ENCODE data around the gene TPM2.

The TPM2 gene

DNA sequence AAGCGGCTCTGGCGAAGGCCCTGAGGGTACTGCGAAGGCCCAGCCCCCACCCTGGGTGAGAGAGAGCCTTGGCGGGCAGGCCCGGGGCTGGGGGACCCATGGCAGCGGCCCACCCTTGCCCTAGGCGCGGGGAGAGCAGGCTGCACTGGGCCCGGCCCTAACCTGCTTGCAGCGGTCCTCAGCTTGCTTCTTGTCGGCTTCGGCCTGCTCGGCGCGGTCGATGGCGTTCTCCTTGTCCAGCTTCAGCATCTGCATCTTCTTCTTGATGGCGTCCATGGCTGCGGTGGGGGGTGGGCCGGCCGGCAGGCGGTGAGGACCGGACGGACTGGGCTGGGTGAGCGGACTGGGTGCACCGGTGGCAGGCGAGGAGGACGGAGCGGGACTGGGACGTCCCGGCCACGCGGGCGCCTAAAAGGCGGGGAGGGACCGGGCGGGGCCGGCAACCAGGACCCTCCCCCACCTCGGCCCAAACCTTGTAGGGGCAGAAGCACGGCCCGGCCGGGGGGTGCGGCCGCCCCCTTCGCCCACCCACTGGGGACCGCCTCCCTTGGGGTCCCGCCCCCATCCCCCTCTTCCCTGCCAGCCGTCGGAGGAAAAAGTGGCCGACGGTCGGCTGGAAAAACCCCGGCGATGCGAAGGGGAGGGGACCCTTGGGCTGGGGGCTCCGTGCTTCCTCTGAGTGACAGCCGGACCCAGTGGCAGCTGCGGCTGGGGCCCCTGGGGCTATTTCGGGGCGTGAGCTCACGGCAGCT lies at the start of gene TPM2:
Gene TPM2 (minus strand): TSS at position 384 of the 752 bp plus-strand sequence. CDS start 108 bp downstream, at position 276.
- no peak for DNase-seq

DNA sequence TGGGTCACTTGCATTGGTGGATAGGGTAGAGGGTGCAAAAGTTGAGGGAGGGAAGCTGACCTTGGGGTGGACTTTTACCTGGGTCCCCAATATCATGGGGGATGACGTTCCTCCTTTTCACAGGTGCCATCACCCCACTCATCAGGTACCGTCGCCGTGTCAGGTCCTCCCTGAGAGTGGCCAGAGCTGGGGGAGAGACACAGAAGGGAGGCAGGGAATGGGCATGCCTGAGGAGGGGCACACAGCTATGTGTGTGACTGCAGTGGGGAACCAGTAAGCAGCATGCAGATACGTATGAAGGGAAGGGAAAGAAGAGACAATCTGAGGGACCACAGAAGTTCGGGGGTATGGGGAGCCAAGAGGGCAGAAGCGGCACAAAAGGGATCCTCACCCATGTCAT lies 49.2 kb upstream of the TPM2 start:
- no peak for DNase-seq

DNA sequence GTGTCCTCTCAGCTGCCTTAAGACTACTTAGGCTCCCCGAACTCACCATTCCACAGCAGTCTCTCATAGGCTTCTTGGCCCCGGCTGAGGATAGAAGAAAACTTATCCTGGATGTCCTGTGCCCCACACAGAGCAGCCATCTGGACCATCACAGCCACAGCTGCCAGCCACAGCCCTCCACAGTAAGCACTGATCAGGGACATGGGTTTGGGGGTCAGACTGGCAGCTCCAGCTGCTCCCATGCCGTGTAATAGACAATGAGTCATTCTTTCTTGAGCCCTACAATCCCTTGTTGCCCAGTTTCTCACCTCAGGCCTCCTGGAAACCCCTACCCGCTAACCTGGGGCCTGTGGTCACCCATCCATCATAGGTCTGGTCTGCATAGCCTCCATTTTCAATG lies 48.5 kb upstream of the TPM2 start:
- no peak for DNase-seq

DNA sequence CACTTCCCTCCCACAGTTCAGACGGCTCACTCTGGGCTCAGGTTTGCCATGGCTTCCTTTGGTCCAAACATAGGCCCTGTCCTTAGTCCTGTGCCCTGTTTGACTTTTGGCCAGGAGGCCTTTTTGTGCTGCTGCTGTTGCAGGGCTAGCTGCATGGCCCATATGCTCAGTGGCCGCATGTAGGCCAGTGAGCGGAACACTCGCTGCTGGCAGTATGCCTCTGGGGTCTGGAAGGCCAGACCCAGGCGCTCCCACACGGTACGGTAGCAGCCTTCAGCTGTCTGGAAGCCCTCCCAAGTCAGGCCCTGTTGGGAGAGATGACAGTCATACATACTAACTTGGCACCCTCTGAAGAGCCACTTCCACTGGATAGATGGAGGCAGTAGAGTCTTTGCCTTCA lies 47.4 kb upstream of the TPM2 start:
- DNase-seq = no peak

DNA sequence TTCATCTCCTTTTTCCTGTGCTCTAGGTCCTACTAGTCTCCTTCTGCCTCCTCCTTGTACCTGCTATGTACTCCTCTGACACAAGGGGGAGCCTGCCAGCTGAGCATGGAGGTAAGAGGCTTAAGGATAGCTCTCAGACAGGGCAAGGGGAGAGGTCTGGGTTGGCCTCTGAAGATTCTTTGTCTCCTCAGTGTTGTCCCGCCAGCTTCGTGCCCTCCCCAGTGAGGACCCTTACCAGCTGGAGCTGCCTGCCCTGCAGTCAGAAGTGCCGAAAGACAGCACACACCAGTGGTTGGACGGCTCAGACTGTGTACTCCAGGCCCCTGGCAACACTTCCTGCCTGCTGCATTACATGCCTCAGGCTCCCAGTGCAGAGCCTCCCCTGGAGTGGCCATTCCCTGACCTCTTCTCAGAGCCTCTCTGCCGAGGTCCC lies 46.5 kb upstream of the TPM2 start:
- DNase-seq = peak; percentile 67

DNA sequence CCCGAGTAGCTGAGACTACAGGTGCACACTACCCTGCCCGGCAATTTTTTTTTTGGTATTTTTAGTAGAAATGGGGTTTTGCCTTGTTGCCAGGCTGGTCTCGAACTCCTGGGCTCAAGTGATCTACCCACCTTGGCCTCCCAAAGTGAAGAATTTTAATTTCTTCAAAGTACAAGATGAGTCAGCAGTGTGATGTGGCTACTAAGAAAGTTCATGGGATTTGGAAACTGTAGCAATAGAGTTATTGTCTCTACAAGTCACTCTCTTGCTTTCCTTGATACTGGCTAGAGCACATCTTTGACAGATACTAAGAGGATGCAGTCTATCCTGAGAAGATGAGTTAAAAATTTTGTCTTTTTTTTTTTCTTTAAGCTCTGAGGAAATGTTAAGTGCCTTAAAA lies 44.4 kb upstream of the TPM2 start:
- DNase-seq = no peak

DNA sequence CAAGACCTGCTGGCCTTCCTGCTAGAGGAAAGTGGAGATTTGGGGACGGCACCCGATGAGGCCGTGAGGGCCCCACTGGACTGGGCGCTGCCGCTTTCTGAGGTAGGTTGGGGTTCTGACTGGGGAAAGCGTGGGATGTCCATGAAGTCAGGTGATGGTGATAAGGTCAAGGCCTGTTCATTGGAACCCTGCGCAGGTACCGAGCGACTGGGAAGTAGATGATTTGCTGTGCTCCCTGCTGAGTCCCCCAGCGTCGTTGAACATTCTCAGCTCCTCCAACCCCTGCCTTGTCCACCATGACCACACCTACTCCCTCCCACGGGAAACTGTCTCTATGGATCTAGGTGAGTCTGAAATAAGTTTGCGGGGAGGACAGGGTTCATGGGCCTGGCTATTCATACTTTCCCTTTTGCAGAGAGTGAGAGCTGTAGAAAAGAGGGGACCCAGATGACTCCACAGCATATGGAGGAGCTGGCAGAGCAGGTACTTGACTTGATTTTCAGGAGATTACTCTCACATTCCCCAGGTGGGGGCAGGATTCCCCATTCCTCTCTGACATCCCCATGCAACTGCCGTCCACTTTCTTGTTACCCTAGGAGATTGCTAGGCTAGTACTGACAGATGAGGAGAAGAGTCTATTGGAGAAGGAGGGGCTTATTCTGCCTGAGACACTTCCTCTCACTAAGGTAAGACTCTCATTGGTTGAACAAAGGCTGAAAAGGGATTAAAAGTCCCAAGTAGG lies 43.2 kb upstream of the TPM2 start:
- DNase-seq = peak; percentile 32

DNA sequence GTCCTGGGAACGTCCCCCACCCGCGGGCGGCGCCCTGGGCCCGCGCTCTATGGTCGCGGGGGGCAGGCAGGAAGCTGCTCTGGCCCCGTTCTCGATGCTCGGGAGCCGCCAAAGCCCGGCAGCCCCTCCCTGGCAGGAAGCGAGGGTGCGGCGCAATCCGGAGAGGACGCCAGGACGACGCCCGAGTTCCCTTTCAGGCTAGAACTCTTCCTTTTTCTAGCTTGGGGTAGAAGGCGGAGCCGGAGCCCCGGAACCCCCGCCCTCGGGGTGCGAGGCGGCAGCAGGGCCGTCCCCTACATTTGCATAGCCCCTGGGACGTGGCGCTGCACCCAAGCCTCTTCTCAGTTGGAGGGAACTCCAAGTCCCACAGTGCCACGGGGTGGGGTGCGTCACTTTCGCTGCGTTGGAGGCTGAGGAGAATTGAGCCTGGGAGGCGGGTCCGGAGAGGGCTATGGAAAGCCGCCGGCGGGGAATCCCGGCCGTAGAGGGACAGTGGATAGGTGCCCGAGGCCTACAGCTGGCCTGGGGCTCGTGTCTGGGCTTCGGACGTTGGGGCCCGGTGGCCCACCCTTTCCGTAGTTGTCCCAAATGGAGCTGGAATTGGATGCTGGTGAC lies 42.6 kb upstream of the TPM2 start, which contains the start of the genes CREB3 and TLN1:
Gene CREB3 (plus strand): TSS at position 482 of the 615 bp plus-strand sequence. CDS start 107 bp downstream, at position 589.
Gene TLN1 (minus strand): TSS at position 11 of the 615 bp plus-strand sequence. CDS start 6,501 bp downstream, outside the sequence.
- peak; percentile 98 for DNase-seq

DNA sequence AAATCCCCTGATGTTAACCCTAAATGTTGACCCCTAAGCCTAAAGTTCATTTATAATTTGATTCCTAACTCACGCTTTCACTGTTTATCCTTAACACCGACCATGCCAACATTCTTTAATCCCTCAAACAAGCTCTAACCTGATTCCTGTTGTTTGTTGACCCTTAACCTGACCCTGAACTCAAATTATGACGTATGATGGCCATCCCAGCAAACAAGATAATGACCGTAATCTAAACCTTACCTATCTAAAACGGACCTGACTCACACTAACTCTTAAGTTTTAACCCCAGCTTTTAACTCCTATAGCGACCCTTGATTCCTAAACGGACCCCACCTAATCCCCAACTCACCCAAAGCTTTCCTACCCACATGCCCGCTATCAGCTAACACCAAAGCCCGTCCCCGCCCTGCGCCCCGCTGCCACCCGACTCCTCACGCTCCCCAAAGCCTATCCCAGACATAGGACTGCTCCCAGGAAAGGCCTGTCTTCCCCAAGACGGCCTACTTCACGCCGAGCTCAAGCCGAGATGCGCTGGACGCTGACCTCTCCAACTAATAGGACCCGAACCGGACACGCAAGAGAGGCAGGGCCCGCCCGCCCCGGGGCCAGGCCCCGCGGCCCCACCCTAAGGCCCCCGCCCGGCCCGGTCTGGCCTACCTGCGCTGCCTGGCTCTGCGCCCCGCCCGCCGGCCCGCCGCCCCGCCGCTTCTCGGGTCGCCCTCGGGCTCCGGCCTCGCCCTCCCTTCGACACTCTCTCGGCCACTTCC lies 41.9 kb upstream of the TPM2 start:
- no peak for DNase-seq

DNA sequence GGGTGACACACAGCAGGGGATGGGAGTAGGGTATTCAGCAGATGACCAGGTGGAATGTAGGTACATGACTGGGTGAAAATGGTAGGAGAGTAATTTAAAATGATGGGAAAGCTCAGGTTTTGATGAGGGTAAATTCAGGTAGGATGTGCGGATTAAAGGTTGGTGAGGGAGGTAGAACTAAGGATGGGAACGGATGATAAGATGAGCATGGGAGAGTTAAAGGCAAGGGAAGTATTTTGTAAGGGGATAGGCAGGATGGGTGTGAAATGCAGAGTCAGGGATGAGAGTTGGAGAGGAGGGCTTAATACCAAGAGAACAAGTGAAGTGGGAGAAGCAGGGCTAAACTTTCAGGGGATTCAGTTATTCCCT lies 40.7 kb upstream of the TPM2 start:
- DNase-seq = no peak

DNA sequence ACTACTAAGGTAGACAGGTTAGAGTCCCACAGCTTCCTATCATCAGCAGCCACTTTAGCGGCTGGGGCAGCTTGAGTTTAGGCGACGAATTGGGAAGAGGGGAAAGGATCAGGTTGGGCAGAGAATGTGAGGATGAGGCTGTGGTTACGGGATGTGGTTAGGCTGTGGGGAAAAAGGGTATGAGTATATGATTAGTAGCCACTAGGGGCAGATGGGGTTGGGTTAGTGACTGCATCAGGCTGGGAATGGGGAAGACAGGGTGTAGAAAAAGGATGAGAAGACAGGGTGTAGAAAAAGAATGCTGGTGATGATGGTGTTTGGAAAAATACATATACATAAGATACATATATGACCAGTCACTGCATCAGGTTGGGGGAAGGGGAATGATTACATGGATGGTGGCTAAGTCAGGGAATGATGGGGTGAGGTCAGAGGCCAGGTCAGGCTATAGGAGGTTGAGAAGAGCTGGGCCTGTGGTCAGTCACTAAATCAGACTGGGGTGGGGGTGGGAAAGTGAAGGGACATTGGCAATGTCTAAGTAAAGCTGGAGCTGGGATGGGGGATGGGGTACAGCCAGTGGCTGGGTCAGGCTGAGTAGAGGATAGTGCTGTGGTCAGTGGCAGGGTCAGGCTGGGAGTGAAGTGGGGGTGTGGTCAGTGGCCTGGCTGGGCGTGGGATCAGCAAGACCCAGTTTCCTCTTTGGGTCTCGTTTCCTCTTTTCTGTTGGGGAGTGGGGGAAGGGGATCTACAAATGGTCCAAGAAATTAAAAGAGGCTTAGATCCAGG lies 40.2 kb upstream of the TPM2 start:
- DNase-seq = peak; percentile 20

DNA sequence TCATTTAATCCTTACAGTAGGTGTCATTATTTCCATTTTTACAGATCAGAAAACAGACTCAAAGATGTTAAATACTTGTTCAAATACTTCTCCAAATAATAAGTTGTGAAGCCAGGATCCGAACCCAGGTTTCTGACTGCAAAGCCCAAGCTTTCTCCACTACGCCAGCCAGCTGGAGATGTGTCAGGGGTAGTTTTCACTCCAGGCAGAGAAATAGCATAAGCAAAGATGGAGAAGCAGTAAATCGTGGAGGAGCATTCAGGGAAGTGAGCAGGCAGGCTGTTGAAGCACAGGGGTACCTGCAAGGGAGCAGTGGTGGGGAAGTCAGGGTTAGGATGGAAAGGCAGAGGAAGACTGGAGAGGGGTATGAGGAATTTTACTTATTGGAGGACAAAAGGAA lies 39.4 kb upstream of the TPM2 start:
- no peak for DNase-seq

DNA sequence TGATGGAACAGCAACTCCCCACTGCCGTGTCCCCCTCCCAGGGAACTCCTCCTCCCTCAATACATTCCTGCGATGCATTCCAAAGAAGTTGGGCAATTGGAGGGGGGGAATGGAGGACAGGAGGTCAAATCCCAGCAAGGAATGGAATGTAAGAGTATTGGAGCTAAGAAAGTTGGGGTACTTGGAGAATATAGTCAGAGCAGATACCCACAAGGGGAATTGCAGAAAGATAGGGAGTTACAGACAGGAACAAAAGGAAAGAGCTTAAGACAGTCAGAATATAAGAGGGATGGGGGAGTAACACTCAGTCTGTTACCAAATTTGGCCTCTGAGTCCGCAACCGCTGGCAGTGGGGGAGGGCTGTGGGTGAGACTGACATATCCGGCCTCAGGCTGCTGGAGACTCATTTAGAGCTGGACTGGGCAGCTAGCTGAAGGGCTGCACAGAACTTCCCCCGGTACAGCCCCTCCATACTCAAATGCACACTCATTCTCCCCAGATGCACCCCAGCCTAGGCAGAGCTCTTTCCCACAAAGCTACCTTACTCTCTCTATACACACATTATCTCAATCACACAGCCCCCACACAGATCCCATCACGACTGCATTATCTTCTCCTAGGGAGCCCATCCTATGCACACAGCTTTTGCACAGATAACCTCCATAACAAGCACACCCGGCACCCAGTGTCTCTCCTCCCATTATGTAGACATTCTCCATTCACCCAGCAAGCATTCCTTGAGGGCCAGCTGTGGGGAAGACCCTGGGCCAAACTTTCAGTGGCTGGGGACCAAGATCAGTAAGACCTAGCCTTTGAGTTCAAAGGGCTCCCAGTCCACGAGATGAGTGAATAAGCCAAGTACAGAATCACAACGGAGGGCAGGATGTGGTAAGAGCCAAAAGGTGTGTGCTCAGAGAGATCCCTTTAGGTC lies 38.6 kb upstream of the TPM2 start:
- peak; percentile 31 for DNase-seq

DNA sequence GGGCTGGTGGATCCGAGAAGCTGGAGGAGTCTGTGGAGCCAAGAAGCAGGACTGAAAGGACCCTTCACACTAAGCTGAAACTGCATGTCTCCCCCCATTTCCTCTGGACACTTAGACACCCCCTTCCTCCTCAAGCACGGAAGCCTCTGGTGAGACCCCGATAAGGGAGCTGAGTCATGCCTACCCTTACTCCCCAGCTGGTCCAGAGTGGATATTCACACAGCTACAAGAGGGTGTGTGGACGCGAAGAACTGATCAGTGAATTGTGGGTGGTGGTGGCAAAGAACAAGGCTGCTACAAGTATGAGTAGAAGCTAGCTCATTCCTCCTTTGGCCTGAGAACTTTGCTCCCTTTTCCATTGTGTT lies 37.9 kb upstream of the TPM2 start:
- no peak for DNase-seq

DNA sequence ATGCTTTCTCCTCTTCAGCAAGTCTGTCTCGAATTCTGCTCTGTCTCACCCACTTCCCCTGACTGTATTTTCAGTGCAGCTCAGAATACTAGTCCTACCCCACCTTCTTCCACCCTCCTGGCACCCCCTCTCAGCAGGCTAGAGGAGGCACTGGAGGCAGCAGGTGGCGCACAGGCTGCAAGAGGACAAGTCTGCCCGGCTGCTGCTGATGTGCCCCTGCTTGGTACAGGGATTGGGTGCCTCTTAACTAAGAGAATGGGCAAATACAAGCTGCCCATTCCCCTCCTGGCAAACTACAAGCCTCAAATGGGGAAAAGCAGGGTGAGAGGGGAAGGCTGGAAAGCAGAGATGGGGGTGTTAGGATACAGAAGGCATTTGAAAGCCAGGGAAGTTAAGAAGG lies 37.2 kb upstream of the TPM2 start:
- DNase-seq = peak; percentile 19

DNA sequence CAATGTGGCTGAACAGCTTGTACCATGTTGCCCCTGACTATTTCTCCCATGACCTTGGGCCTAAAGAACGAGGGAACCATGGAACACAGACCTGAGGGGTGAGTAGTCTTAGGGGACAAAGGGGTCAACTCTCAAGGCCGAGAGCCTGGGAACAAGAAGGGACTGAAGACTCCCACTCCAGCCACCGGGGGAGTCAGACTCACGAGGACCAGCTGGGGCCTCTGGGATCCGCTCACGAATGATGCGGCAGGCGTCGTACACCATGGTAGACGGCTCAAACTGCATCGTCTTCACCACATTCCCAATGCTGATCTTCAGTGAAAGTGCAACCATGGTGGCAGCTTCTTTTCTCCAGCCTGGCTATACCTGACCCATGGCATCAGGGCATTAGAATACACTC lies 35.6 kb upstream of the TPM2 start:
- DNase-seq = no peak

DNA sequence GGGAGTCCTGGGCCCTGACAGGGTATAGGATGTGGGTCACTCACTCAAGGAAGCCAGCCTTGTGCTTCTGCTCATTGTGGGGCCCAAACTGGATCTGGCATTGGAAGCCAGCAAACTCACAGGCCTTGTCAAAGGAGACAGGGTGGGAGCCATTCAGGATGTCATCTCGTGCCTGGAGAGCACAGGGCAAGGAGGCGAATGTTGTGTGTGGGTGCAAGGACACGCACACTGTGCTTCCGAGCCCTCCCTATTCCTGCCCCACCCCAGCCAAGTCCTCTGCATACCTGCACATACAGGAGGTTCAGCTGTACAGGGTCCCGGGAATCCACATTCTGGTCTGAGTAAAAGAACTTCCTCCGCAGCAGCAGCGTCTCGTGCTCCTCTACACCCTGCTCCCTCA lies 34.2 kb upstream of the TPM2 start:
- no peak for DNase-seq

DNA sequence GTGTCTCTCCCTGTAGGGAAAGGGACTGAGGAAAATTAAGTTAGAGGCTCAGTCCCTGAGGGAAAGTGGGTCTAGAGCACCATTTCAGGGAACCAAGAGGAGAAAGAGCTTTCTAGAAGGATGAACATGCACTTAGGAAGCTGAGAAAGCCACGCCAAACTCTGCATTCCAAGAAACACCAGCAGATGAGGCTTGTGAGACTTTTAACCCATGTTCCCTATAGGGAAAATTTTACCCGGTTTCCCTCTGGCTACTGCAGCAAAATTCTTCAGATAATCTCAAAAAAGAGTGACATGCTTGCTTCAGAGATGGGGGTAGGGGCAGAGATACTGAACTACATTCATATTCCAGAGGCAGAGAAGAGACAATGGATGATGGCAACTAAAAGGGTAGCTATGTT lies 33.7 kb upstream of the TPM2 start:
- no peak for DNase-seq

DNA sequence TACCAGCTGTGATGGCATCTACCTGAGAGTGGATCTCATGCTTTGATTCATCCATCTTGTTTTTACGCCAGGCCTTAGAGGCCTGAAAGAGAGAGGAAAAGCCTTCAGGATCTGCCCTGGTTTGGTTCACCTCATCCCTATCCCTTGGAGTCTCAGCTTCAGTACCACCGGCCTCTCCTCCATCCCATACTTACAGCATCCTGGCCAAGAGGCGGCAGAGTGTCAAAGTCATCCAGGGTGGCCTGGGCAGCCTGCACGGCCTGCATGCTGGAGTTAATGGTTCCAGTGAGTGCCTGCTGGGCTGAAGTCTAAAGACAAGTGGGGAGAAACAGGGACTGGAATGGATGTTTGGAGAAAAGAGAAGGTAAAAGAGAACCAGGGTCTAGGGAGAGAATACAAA lies 29.8 kb upstream of the TPM2 start:
- DNase-seq = no peak

DNA sequence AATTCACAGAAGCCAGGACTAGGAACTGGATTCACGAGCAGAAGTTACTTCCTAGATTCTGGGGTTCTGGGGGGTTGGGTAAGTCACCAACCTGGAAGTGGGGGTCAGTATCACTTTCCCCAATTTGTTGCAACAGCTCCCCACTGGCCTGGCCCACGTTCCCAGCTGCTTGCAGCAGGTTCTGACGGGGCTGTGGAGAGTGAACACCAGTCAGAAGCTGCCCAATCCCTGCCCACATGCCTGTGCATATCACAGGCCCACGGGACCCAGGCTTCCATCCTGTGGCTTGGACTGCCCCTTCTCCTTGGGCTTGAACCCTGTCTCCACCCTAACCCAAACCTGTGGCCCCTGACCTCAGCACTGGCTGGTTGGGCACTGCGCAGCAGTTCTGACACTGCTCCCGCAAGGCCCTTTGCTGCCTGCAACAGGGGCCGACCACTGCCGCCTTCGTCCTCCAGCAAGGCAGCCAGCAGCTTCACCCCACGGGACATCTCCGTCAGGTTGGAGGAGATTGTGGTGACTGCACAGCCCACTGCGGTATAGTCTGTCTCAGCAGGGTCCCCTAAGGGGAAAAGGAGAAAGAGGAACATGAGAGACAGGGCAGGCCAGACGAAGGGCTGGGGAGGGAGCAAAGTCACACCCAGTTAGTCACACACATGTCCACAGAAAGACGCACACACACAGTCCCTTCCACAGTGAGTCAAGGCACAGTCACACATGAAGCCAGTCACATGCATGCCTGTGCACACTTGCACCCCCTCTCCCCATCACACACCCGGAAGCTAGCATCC lies 29.2 kb upstream of the TPM2 start:
- no peak for DNase-seq
